Fibroblast of lung (primary cell): ENCODE measurements around the gene SMOC2.

Experiments used
- EZH2 ChIP-seq: IDR thresholded peaks from 2 replicates; pipeline ENCODE4 v1.5.1; 2012; ENCODE audit warnings: low read length, control low read depth, mild to moderate bottlenecking; ENCODE audit errors: missing control alignments
- TF ChIP-seq, protein P1 (sequence below), 2 donors: IDR thresholded peaks in 1 of 2; conservative IDR thresholded peaks in 1 of 2; 1 replicate in 1 of 2; 2 replicates in 1 of 2; pipeline ENCODE4 v1.5.1; 2011 to 2012; ENCODE audit warnings: low read length in 2 of 2, control low read depth in 1 of 2, inconsistent platforms in 1 of 2, low read depth in 1 of 2, mild to moderate bottlenecking in 1 of 2

DNA sequence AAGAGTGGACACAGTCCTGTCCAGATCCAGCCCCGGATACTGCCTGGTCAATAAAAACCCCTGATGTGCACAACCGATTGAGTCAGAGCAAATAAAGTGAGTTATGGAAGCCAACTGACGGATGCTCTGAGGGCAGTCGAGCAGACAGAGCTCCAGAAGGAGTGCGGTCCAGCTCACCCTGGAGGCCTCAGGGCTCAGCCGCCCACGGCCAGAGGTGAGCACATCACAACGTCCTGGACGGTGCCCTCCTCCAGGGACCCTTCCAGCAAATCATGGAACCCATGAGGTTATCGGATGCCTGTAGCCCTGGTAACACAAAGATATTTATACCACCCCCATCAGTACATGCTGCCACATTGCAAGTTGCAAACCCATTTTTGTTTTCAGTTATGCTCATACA, 44.0 kb upstream of the SMOC2 start:
- TF ChIP-seq, protein P1, sequence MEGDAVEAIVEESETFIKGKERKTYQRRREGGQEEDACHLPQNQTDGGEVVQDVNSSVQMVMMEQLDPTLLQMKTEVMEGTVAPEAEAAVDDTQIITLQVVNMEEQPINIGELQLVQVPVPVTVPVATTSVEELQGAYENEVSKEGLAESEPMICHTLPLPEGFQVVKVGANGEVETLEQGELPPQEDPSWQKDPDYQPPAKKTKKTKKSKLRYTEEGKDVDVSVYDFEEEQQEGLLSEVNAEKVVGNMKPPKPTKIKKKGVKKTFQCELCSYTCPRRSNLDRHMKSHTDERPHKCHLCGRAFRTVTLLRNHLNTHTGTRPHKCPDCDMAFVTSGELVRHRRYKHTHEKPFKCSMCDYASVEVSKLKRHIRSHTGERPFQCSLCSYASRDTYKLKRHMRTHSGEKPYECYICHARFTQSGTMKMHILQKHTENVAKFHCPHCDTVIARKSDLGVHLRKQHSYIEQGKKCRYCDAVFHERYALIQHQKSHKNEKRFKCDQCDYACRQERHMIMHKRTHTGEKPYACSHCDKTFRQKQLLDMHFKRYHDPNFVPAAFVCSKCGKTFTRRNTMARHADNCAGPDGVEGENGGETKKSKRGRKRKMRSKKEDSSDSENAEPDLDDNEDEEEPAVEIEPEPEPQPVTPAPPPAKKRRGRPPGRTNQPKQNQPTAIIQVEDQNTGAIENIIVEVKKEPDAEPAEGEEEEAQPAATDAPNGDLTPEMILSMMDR (conservative IDR thresholded peaks at IDR 0.05 in 1 of 2, IDR thresholded peaks at IDR 0.05 in 1 of 2; ENCODE audit: low read depth in 1 of 2, low read length in 2 of 2), result no peak
- TF ChIP-seq EZH2, result no peak
